Measurements from ENCODE around the gene TGFB2. TPM values are rescaled to one million over a fixed set of nuclear protein-coding genes. Genes with fewer than 3 reads are reported as not detected.

The TGFB2 gene
- polyA plus RNA-seq, 1 donor from 2014 or later, result 0.10 TPM

DNA sequence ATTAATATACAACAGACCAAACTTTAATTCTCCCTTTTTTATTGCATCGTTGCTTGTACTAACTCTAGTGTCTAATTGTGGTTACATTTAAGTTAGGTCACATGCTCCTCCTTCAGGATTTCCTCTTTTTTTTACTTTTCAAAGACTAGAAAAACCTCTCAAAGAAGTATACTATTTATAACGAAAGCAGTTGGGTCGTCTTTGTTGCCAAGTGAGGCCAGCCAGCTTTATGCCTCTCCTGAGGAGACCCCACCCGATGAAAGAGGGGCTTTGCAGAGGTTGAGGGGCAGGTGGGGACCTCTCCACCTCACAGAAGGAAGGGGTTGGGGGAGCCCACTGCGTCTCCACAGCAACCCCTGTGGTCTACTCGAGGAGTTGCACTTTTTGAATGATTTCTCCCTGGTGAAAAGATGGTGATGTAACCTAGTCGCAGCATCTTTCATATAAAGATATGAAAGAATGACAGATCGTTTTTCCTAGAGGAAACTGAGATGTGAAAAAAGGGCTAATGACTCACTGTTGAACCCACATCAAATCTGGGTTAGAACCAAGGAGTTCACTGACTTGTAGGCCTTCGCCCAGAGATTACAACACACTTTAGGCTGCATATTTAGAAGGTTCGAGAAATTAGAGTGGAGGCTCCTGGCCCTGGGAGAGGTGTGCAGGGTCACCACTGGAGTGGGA, 6.4 kb downstream of the TGFB2 start:
- Histone ChIP-seq H3K4me3 (ENCODE audit: low read length) (no peak overlapping the region), H3K27me3 (ENCODE audit: insufficient read depth, low read depth, low read length) (peaks cover 15% of the 10 kb centered on the region), H3K36me3 (ENCODE audit: insufficient read depth, low read length) (no peaks in the 10 kb centered on the region), H4K20me1 (ENCODE audit: insufficient read depth) (no peaks in the 10 kb centered on the region), H2AFZ (ENCODE audit: low read depth, low read length) (no peak overlapping the region), H3K9me2 (ENCODE audit: insufficient read depth, low read length) (no peaks in the 10 kb centered on the region), H3F3A (ENCODE audit: insufficient read depth, low read length, poor library complexity, severe bottlenecking) (no peaks in the 10 kb centered on the region), H3K4me2 (ENCODE audit: low read length) (no peak overlapping the region), H3K9ac (ENCODE audit: low read length) (no peak overlapping the region), H3K79me2 (replicated peaks; ENCODE audit: insufficient read depth, low read length) (no peaks in the 10 kb centered on the region), H3K27ac (ENCODE audit: low read length) (no peak overlapping the region), H3K9me3 (ENCODE audit: low read length) (no peaks in the 10 kb centered on the region)
- TF ChIP-seq MXI1 (conservative IDR thresholded peaks at IDR 0.05; ENCODE audit: poor library complexity, severe bottlenecking) (no peak), TAF1 (IDR thresholded peaks at IDR 0.05; ENCODE audit: low read depth) (no peak)
- TF ChIP-seq, protein P1, sequence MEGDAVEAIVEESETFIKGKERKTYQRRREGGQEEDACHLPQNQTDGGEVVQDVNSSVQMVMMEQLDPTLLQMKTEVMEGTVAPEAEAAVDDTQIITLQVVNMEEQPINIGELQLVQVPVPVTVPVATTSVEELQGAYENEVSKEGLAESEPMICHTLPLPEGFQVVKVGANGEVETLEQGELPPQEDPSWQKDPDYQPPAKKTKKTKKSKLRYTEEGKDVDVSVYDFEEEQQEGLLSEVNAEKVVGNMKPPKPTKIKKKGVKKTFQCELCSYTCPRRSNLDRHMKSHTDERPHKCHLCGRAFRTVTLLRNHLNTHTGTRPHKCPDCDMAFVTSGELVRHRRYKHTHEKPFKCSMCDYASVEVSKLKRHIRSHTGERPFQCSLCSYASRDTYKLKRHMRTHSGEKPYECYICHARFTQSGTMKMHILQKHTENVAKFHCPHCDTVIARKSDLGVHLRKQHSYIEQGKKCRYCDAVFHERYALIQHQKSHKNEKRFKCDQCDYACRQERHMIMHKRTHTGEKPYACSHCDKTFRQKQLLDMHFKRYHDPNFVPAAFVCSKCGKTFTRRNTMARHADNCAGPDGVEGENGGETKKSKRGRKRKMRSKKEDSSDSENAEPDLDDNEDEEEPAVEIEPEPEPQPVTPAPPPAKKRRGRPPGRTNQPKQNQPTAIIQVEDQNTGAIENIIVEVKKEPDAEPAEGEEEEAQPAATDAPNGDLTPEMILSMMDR (IDR thresholded peaks at IDR 0.05; ENCODE audit: poor library complexity, severe bottlenecking), result no peak

- no peak overlapping the region for H3K4me2 ChIP-seq (ENCODE audit: low read length)
These were observed 6.9 kb downstream of the TGFB2 start for GRCh38 chr1:218352075-218352438.

More at GRCh38 chr1:218352075-218352438, 6.9 kb downstream of the TGFB2 start:
- Histone ChIP-seq H3F3A (ENCODE audit: insufficient read depth, low read length, poor library complexity, severe bottlenecking) (no peaks in the 10 kb centered on the region), H4K20me1 (ENCODE audit: insufficient read depth) (no peaks in the 10 kb centered on the region), H3K36me3 (ENCODE audit: insufficient read depth, low read length) (no peaks in the 10 kb centered on the region), H3K9me2 (ENCODE audit: insufficient read depth, low read length) (no peaks in the 10 kb centered on the region), H3K27me3 (ENCODE audit: insufficient read depth, low read depth, low read length) (peaks cover 9% of the 10 kb centered on the region), H3K27ac (ENCODE audit: low read length) (no peak overlapping the region), H3K4me3 (ENCODE audit: low read length) (no peak overlapping the region), H3K9me3 (ENCODE audit: low read length) (no peaks in the 10 kb centered on the region), H3K9ac (ENCODE audit: low read length) (no peak overlapping the region), H2AFZ (ENCODE audit: low read depth, low read length) (no peak overlapping the region), H3K79me2 (replicated peaks; ENCODE audit: insufficient read depth, low read length) (no peaks in the 10 kb centered on the region)
- TF ChIP-seq, protein P2, sequence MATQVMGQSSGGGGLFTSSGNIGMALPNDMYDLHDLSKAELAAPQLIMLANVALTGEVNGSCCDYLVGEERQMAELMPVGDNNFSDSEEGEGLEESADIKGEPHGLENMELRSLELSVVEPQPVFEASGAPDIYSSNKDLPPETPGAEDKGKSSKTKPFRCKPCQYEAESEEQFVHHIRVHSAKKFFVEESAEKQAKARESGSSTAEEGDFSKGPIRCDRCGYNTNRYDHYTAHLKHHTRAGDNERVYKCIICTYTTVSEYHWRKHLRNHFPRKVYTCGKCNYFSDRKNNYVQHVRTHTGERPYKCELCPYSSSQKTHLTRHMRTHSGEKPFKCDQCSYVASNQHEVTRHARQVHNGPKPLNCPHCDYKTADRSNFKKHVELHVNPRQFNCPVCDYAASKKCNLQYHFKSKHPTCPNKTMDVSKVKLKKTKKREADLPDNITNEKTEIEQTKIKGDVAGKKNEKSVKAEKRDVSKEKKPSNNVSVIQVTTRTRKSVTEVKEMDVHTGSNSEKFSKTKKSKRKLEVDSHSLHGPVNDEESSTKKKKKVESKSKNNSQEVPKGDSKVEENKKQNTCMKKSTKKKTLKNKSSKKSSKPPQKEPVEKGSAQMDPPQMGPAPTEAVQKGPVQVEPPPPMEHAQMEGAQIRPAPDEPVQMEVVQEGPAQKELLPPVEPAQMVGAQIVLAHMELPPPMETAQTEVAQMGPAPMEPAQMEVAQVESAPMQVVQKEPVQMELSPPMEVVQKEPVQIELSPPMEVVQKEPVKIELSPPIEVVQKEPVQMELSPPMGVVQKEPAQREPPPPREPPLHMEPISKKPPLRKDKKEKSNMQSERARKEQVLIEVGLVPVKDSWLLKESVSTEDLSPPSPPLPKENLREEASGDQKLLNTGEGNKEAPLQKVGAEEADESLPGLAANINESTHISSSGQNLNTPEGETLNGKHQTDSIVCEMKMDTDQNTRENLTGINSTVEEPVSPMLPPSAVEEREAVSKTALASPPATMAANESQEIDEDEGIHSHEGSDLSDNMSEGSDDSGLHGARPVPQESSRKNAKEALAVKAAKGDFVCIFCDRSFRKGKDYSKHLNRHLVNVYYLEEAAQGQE (IDR thresholded peaks at IDR 0.05; ENCODE audit: borderline replicate concordance), result no peak
- TF ChIP-seq TAF1 (IDR thresholded peaks at IDR 0.05; ENCODE audit: low read depth), result no peak
- TF ChIP-seq SMC3 (conservative IDR thresholded peaks at IDR 0.05; ENCODE audit: poor library complexity), result no peak
- no peak for TF ChIP-seq EP300 (conservative IDR thresholded peaks at IDR 0.05; ENCODE audit: poor library complexity, severe bottlenecking)
- TF ChIP-seq, protein P1 (IDR thresholded peaks at IDR 0.05; ENCODE audit: poor library complexity, severe bottlenecking), result no peak
- no peak for TF ChIP-seq RAD21 (conservative IDR thresholded peaks at IDR 0.05)

Data from neural cell (in vitro differentiated cells).